A549 treated with dexamethasone at 1 μM for 4 hours (cell line): ENCODE measurements around the gene TEAD2. TPM values are rescaled to one million over a fixed set of nuclear protein-coding genes. Genes with fewer than 3 reads are reported as not detected.

Experiments
- total RNA-seq: library from RNA; stranded (reverse); fragments of 200-300 nt; extraction: Qiagen RNA extraction; gene quantifications from 5 replicates; pipeline ENCODE4 v1.2.3, GENCODE V29; 2022

TEAD2 gene
- 14.1 to 19.5 TPM (median 17.1 TPM) in 5 replicates for total RNA-seq

DNA sequence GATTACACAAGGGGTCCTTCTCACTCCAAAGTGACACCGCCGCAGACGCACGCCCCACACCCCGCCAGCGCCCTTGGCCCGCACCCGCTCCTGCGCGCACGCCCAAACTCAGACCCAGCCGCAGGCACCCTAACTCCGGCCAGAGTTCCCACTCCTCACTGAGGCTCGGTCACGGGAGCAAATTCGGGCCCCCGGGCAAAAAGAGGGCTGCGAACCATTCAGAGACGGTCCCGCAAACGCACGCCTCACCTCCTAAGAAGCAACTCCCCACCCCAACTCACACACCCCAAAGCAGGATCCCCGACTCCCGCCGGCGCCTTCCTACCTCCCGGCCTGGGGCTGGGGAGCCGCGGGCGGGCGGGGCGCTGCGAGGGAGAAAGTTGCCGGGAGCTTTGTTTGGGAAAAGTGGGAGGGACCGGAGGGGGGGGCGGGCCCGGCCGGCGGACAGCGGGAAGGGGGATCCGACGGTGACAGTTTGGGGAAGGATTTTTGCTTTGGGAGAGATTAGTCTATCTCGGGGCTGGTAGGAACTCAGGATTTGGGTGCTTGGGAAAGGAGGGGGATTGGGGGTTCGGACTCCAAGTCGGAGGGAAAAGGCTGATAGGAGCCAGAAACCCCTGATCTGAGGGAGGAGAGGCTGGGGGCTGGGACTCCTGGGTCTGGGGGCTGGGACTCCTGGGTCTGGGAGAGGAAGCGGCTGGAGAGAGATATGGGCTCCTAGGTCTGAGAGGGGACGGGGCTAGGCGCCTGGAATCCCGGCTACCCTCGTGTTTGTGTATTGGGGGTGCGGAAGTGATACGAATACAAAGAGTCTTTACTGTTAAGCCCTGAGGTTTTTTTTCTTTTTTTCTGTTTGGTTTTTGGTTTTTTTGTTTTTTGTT lies at the start of gene TEAD2:
TEAD2 (minus strand) TSS at position 369 of the 881 bp plus-strand sequence. CDS start 2,341 bp downstream, outside the sequence.

GRCh38 chr19:49387936-49388372 lies 25.7 kb upstream of the TEAD2 start, which contains the start of gene KASH5:
TSS of gene KASH5 (plus strand) at chr19:49388249. CDS start at chr19:49390884, 2,635 bp downstream.

DNA sequence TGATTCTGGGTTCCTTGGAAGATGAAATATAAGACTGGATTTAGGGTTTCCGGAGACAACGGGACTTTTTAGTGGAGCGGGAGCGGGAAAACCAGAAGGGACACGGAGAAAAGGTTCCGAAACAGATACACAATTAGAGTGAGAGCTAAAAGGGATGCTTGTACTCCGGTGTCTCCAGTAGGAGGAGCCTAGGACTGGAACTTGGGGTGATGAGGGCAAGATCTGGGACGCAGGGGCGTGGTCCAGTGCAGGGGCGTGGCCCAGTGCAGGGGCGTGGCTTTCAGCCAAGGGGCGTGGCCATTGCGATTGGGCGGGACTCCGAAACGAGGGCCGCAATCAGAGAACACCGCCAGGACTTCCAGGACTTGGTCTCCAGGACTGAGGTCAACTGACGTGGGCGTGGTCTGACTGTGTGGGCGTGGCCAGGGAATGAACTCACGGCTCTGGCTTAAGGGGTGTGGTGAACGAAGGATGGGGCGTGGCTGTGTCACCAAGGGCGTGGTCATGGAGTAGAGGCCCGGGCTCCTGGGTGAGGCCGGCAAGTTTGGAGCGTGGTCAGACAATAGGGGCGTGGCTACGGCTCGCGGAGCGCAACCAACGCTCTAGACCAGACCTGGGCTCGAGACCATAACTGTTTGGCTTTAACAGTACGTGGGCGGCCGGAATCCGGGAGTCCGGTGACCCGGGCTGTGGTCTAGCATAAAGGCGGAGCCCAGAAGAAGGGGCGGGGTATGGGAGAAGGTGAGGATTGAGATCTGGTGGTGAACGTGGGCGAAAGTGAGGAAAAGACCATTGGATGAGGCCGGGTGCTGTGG lies 1.3 kb upstream of the TEAD2 start, which contains the start of gene DKKL1:
DKKL1 (plus strand) TSS at position 610 of the 815 bp plus-strand sequence; CDS start at position 732, 122 bp downstream.

GRCh38 chr19:49335071-49335783 lies 27.0 kb downstream of the TEAD2 start, which contains the start of gene CD37:
TSS of gene CD37 (plus strand) at chr19:49335406. CDS start at chr19:49335541, 135 bp downstream.

DNA sequence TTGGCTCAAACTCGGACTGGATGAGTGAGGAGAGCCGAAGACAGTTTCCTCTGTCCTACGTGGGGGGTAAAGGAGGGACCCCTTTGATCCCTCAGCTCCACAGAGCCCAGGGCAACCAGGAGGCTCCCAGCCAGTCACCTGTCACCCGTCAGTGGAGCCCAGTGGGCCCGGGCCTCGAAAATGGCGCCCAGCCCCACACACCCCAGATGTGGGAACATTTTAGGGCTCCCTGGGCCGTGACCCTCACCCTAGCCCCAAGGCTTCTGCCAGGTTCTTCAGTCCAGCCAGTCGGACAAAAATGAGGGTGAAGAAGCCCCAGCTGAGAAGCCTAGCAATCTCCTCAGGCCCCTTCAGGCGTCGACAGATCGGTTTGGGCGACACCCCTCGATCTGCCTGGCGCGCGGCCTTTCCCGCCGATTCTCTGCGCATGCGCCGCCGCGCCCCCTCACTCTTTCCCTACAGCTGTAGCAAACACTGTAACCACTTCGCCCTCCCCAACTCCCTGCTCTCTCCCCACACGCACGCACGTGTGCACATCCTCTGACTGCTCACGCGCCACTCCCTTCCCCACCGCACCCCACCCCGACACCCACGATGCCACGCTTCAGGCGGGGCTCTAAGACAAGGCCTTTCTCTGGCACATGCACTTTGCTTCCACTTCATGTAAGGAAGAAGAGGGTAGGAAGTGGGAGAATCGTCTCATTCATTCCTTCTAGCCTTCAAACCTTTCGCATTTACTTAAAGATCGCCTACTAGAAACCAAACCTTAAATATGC lies 37.2 kb downstream of the TEAD2 start, which contains the start of gene SLC6A16:
SLC6A16 (minus strand) TSS at position 391 of the 776 bp plus-strand sequence. CDS start 13,844 bp downstream, outside the sequence.

Other genes starting within 250 kb of the TEAD2 start
- 3.6 to 9.0 TPM (median 6.9 TPM) in 5 replicates for gene LIN7B, start 248.0 kb downstream of the TEAD2 start, total RNA-seq
- 0.82 to 1.9 TPM (median 1.3 TPM) in 5 replicates for gene C19orf73, start 243.3 kb downstream of the TEAD2 start, total RNA-seq
- gene PPFIA3, start 242.9 kb downstream of the TEAD2 start, total RNA-seq: 4.2 to 6.2 TPM (median 5.9 TPM) in 5 replicates
- gene HRC, start 207.0 kb downstream of the TEAD2 start, total RNA-seq: not detected in 5 replicates
- gene TRPM4, start 204.6 kb downstream of the TEAD2 start, total RNA-seq: 6.5 to 11.6 TPM (median 8.7 TPM) in 5 replicates
- gene SLC6A16, start 37.2 kb downstream of the TEAD2 start, total RNA-seq: 0.67 to 1.4 TPM (median 0.89 TPM) in 5 replicates
- not detected in 5 replicates for gene CD37, start 27.0 kb downstream of the TEAD2 start, total RNA-seq
- gene DKKL1, start 1.5 kb upstream of the TEAD2 start, total RNA-seq: 0.30 to 0.76 TPM (median 0.55 TPM) in 5 replicates
- gene KASH5, start 25.8 kb upstream of the TEAD2 start, total RNA-seq: not detected in 5 replicates
- not detected in 5 replicates for gene PTH2, start 61.0 kb upstream of the TEAD2 start, total RNA-seq
- 0.17 to 0.40 TPM (median 0.23 TPM) in 5 replicates for gene GFY, start 63.0 kb upstream of the TEAD2 start, total RNA-seq
- gene SLC17A7, start 79.1 kb upstream of the TEAD2 start, total RNA-seq: 0.23 to 0.76 TPM (median 0.57 TPM) in 5 replicates
- gene PIH1D1, start 89.4 kb upstream of the TEAD2 start, total RNA-seq: 81.5 to 86.8 TPM (median 85.6 TPM) in 5 replicates
- 13.0 to 27.7 TPM (median 23.9 TPM) in 5 replicates for gene ALDH16A1, start 90.8 kb upstream of the TEAD2 start, total RNA-seq
- gene FLT3LG, start 111.8 kb upstream of the TEAD2 start, total RNA-seq: 0.94 to 1.6 TPM (median 1.2 TPM) in 5 replicates
- 3,612 to 4,177 TPM (median 3,742 TPM) in 5 replicates for gene RPL13A, start 125.2 kb upstream of the TEAD2 start, total RNA-seq
- 3,652 to 4,941 TPM (median 3,741 TPM) in 5 replicates for gene RPS11, start 134.0 kb upstream of the TEAD2 start, total RNA-seq
- gene FCGRT, start 150.2 kb upstream of the TEAD2 start, total RNA-seq: 25.0 to 32.5 TPM (median 28.0 TPM) in 5 replicates
- 1.5 to 3.5 TPM (median 2.6 TPM) in 5 replicates for gene RCN3, start 165.6 kb upstream of the TEAD2 start, total RNA-seq
- gene NOSIP, start 218.1 kb upstream of the TEAD2 start, total RNA-seq: 90.9 to 110 TPM (median 106 TPM) in 5 replicates
- 0.62 to 0.97 TPM (median 0.64 TPM) in 5 replicates for gene PRRG2, start 218.9 kb upstream of the TEAD2 start, total RNA-seq
- gene PRR12, start 228.8 kb upstream of the TEAD2 start, total RNA-seq: 25.0 to 45.9 TPM (median 44.1 TPM) in 5 replicates